Upper lobe of left lung (tissue), 6 donors: ENCODE measurements around the gene MLST8. TPM values are rescaled to one million over a fixed set of nuclear protein-coding genes. Genes with fewer than 3 reads are reported as not detected.

Experiments used
- ATAC-seq, 2 donors: fragments of 200-7000 bp; cut with Tn5 transposase; one replicate each; pipeline ENCODE4 v1.9.1; 2022; ENCODE audit warnings: mild to moderate bottlenecking in 2 of 2, moderate library complexity in 2 of 2; ENCODE audit not compliant: low FRiP score in 2 of 2
- DNase-seq, 2 donors: peaks; one replicate each; pipeline ENCODE4 v3.0.0-alpha.2; 2019 to 2020
- H3K27ac ChIP-seq, 4 donors: fragments of 200-600 bp; sonication (generic); one replicate each; pipeline ENCODE4 v1.5.1; 2016 to 2019
- H3K27me3 ChIP-seq, 4 donors: fragments of 200-600 bp; sonication (generic); one replicate each; pipeline ENCODE4 v1.5.1; 2017 to 2019
- H3K36me3 ChIP-seq, 4 donors: fragments of 200-600 bp; sonication (generic); one replicate each; pipeline ENCODE4 v1.5.1; 2016 to 2019
- H3K4me1 ChIP-seq, 4 donors: fragments of 200-600 bp; sonication (generic); one replicate each; pipeline ENCODE4 v1.5.1; 2018 to 2019
- H3K4me3 ChIP-seq, 4 donors: fragments of 200-600 bp; sonication (generic); one replicate each; pipeline ENCODE4 v1.5.1; 2017 to 2019; ENCODE audit warnings: mild to moderate bottlenecking in 2 of 4, moderate library complexity in 1 of 4
- H3K9me3 ChIP-seq, 4 donors: fragments of 200-600 bp; sonication (generic); one replicate each; pipeline ENCODE4 v1.5.1; 2018 to 2019
- CTCF ChIP-seq, 6 experiments: fragments of 450-650 bp in 4 of 6; fragments of 200-600 bp in 2 of 6; sonication (generic) in 2 of 6; IDR thresholded peaks; one replicate each; pipeline ENCODE4 v1.5.1; 2016 to 2019; ENCODE audit warnings: antibody characterized with exemption in 6 of 6
- EP300 ChIP-seq, 4 donors: sonication (generic); formaldehyde crosslinking; IDR thresholded peaks; one replicate each; pipeline ENCODE4 v1.5.1; 2017; ENCODE audit warnings: antibody characterized with exemption in 4 of 4, control low read depth in 2 of 4
- POLR2A ChIP-seq, 4 donors: fragments of 450-650 bp; IDR thresholded peaks; one replicate each; pipeline ENCODE4 v1.5.1; 2016 to 2017; ENCODE audit warnings: antibody characterized with exemption in 4 of 4, mild to moderate bottlenecking in 2 of 4
- POLR2AphosphoS5 ChIP-seq, 2 donors: sonication (generic); formaldehyde crosslinking; IDR thresholded peaks; one replicate each; pipeline ENCODE4 v1.5.1; 2017; ENCODE audit warnings: antibody characterized with exemption in 2 of 2
- WGBS, 2 donors: methylation state at CpG; one replicate each; pipeline ENCODE4 v1.1.5; 2017 to 2018; 5-methylcytosine and 5-hydroxymethylcytosine counted together
- total RNA-seq, 6 donors: library from RNA; depleted of rRNA in 4 of 6; stranded (reverse); fragments of >200 nt in 4 of 6; gene quantifications; one replicate each; pipeline versions ENCODE4 v1.1.0 to v1.2.1, GENCODE V29; 2016 to 2021
- donor health status: DM: no; HTN: no; CAD: no; lungs with moderate emphysema.
- donor health status: DM: no; HTN: yes; CAD: no; lungs with severe emphysema.

The MLST8 gene
- total RNA-seq, 6 donors from 2014 or later = 24.6 to 93.2 (median 47.7) TPM

GRCh38 chr16:2161911-2162310 is 43.3 kb upstream of the MLST8 start:
- 70 to 98% methylated on average over 2 to 9 of the region's 10 CpGs for WGBS, 2 donors
- Histone ChIP-seq H3K9me3 (no peaks in the 10 kb centered on the region), H3K27ac (peak overlapping the region in 3 of 4 donors; percentile 43 to 75 (median 51)), H3K4me3 (no peak overlapping the region), H3K36me3 (peaks cover 0 to 19% (median 13%) of the 10 kb centered on the region in 4 donors), H3K4me1 (peaks cover 45 to 56% (median 47%) of the 10 kb centered on the region in 4 donors), H3K27me3 (no peaks in the 10 kb centered on the region)
- peak in 1 of 2 donors; percentile 54 for DNase-seq
- TF ChIP-seq EP300 (IDR thresholded peaks at IDR 0.05) (no peak), CTCF (IDR thresholded peaks at IDR 0.05) (no peak), POLR2AphosphoS5 (IDR thresholded peaks at IDR 0.05) (no peak), POLR2A (IDR thresholded peaks at IDR 0.05) (no peak)
- no peak for ATAC-seq

GRCh38 chr16:2162676-2163118 is 42.6 kb upstream of the MLST8 start:
- Histone ChIP-seq H3K27ac (no peak overlapping the region), H3K27me3 (no peaks in the 10 kb centered on the region), H3K36me3 (peaks cover 0 to 27% (median 17%) of the 10 kb centered on the region in 4 donors), H3K4me3 (no peak overlapping the region), H3K4me1 (peaks cover 37 to 48% (median 39%) of the 10 kb centered on the region in 4 donors), H3K9me3 (no peaks in the 10 kb centered on the region)
- DNase-seq (peak in 1 of 2 donors; percentile 75), ATAC-seq (no peak)
- WGBS, 2 donors = 85% methylated on average over 13 of the region's 13 CpGs; no CpG with 5 or more reads in 1 of the 2 donors
- TF ChIP-seq EP300 (IDR thresholded peaks at IDR 0.05) (no peak), POLR2AphosphoS5 (IDR thresholded peaks at IDR 0.05) (no peak), CTCF (IDR thresholded peaks at IDR 0.05) (no peak), POLR2A (IDR thresholded peaks at IDR 0.05) (no peak)

- Histone ChIP-seq H3K27ac (no peak overlapping the region), H3K4me3 (no peak overlapping the region), H3K9me3 (no peaks in the 10 kb centered on the region), H3K27me3 (no peaks in the 10 kb centered on the region), H3K36me3 (peaks cover 4 to 33% (median 23%) of the 10 kb centered on the region in 4 donors), H3K4me1 (peaks cover 30 to 42% (median 32%) of the 10 kb centered on the region in 4 donors)
- DNase-seq = peak in 1 of 2 donors; percentile 79
- ATAC-seq = no peak
- TF ChIP-seq CTCF (IDR thresholded peaks at IDR 0.05) (no peak), POLR2AphosphoS5 (IDR thresholded peaks at IDR 0.05) (no peak), POLR2A (IDR thresholded peaks at IDR 0.05) (no peak), EP300 (IDR thresholded peaks at IDR 0.05) (no peak)
- WGBS, 2 donors = 93 to 96% methylated on average over 10 to 15 of the region's 26 CpGs
These were observed 41.9 kb upstream of the MLST8 start for GRCh38 chr16:2163211-2163881.

GRCh38 chr16:2165861-2166260 is 39.4 kb upstream of the MLST8 start:
- no peaks in the 10 kb centered on the region for H3K9me3 ChIP-seq
- peak in 1 of 2 donors; percentile 55 for DNase-seq
- no peak overlapping the region for H3K27ac ChIP-seq
- H3K4me1 ChIP-seq = peaks cover 13 to 30% (median 16%) of the 10 kb centered on the region in 4 donors
- no peak for TF ChIP-seq POLR2AphosphoS5 (IDR thresholded peaks at IDR 0.05)
- TF ChIP-seq POLR2A (IDR thresholded peaks at IDR 0.05) = no peak
- H3K36me3 ChIP-seq = peaks cover 4 to 52% (median 36%) of the 10 kb centered on the region in 4 donors
- 96% methylated on average over 7 to 11 of the region's 12 CpGs for WGBS, 2 donors
- ATAC-seq = no peak
- H3K4me3 ChIP-seq = no peak overlapping the region
- H3K27me3 ChIP-seq = no peaks in the 10 kb centered on the region

GRCh38 chr16:2166263-2167067 is 38.8 kb upstream of the MLST8 start:
- H3K4me3 ChIP-seq = no peak overlapping the region
- peaks cover 4 to 52% (median 38%) of the 10 kb centered on the region in 4 donors for H3K36me3 ChIP-seq
- no peak overlapping the region for H3K27ac ChIP-seq
- TF ChIP-seq POLR2A (IDR thresholded peaks at IDR 0.05) (no peak), POLR2AphosphoS5 (IDR thresholded peaks at IDR 0.05) (no peak), EP300 (IDR thresholded peaks at IDR 0.05) (no peak), CTCF (IDR thresholded peaks at IDR 0.05) (no peak)
- WGBS, 2 donors = 92 to 94% methylated on average over 14 to 17 of the region's 17 CpGs
- H3K27me3 ChIP-seq = no peaks in the 10 kb centered on the region
- peaks cover 10 to 28% (median 13%) of the 10 kb centered on the region in 4 donors for H3K4me1 ChIP-seq
- ATAC-seq (no peak), DNase-seq (no peak)
- H3K9me3 ChIP-seq = no peaks in the 10 kb centered on the region
